ENCODE measurements around the gene ATG12.

GRCh38 chr5:115858396-115858795 lies 17.0 kb upstream of the ATG12 start:
- TF ChIP-seq ZBTB33 (IDR thresholded peaks at IDR 0.05; ENCODE audit: borderline replicate concordance, low read depth) (no peak), TAF1 (IDR thresholded peaks at IDR 0.05; ENCODE audit: borderline replicate concordance, low read depth, low read length) (no peak), CHD2 (IDR thresholded peaks at IDR 0.05; ENCODE audit: low read length, partially characterized antibody) (no peak), RAD21 (IDR thresholded peaks at IDR 0.05; ENCODE audit: low read length) (no peak), TCF12 (IDR thresholded peaks at IDR 0.05) (no peak)
- TF ChIP-seq, protein P1, sequence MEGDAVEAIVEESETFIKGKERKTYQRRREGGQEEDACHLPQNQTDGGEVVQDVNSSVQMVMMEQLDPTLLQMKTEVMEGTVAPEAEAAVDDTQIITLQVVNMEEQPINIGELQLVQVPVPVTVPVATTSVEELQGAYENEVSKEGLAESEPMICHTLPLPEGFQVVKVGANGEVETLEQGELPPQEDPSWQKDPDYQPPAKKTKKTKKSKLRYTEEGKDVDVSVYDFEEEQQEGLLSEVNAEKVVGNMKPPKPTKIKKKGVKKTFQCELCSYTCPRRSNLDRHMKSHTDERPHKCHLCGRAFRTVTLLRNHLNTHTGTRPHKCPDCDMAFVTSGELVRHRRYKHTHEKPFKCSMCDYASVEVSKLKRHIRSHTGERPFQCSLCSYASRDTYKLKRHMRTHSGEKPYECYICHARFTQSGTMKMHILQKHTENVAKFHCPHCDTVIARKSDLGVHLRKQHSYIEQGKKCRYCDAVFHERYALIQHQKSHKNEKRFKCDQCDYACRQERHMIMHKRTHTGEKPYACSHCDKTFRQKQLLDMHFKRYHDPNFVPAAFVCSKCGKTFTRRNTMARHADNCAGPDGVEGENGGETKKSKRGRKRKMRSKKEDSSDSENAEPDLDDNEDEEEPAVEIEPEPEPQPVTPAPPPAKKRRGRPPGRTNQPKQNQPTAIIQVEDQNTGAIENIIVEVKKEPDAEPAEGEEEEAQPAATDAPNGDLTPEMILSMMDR (IDR thresholded peaks at IDR 0.05), result no peak
- TF ChIP-seq, protein P2, sequence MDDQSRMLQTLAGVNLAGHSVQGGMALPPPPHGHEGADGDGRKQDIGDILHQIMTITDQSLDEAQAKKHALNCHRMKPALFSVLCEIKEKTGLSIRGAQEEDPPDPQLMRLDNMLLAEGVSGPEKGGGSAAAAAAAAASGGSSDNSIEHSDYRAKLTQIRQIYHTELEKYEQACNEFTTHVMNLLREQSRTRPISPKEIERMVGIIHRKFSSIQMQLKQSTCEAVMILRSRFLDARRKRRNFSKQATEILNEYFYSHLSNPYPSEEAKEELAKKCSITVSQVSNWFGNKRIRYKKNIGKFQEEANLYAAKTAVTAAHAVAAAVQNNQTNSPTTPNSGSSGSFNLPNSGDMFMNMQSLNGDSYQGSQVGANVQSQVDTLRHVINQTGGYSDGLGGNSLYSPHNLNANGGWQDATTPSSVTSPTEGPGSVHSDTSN (IDR thresholded peaks at IDR 0.05), result no peak

All from SK-N-SH (cell line).